Measurements from ENCODE around the gene FAM167B. TPM values are rescaled to one million over a fixed set of nuclear protein-coding genes. Genes with fewer than 3 reads are reported as not detected.

Gene FAM167B
- total and polyA plus RNA-seq, 2 donors (not counting 1 experiment from before 2014, with no cell fraction given) = 1.1 to 5.4 TPM

GRCh38 chr1:32219022-32219421 lies 28.0 kb upstream of the FAM167B start:
- H3K4me3 Mint-ChIP-seq = no peak overlapping the region
- ChIA-PET CTCF (interaction anchor here (1.0 to 2.0 kb wide), 2 partner anchors 24 to 103 kb away, joined by 3 to 5 read pairs; no protein-coding TSS in a partner anchor), POLR2A (interaction anchor here (1.4 kb wide), 1 partner anchor 18 kb away, joined by 3 read pairs; the partner anchor contains the start of gene CCDC28B)
- WGBS (ENCODE audit: insufficient coverage) = 100% methylated on average over 2 of the region's 7 CpGs
- no peak for TF ChIP-seq EZH2 (IDR thresholded peaks at IDR 0.05; ENCODE audit: borderline replicate concordance, insufficient read depth, low read depth, low read length, poor library complexity, severe bottlenecking)
- no peak for TF ChIP-seq CTCF (IDR thresholded peaks at IDR 0.05)
- Histone ChIP-seq H3K4me2 (replicated peaks; ENCODE audit: low read depth, low read length, poor library complexity, severe bottlenecking) (no peak overlapping the region), H2AFZ (ENCODE audit: insufficient read depth, low read depth, low read length, poor library complexity, severe bottlenecking) (no peak overlapping the region), H3K9me3 (ENCODE audit: control extremely low read depth in 1 of 3, control insufficient read depth in 2 of 3, insufficient read depth in 1 of 3, low read length in 2 of 3) (no peaks in the 10 kb centered on the region), H3K4me3 (ENCODE audit: control extremely low read depth in 1 of 5, extremely low read depth in 1 of 5, insufficient read depth in 1 of 5, low read depth in 2 of 5, low read length in 4 of 5) (no peak overlapping the region), H3K79me2 (ENCODE audit: control insufficient read depth, insufficient read depth, low read length) (peaks cover 53% of the 10 kb centered on the region), H4K20me1 (ENCODE audit: control insufficient read depth, insufficient read depth, low read length, poor library complexity, severe bottlenecking) (peaks cover 6% of the 10 kb centered on the region), H3K9ac (ENCODE audit: low read length) (no peak overlapping the region), H3K4me1 (ENCODE audit: control insufficient read depth in 2 of 2, insufficient read depth in 2 of 2, low read length in 2 of 2) (peaks cover 28 to 37% of the 10 kb centered on the region in 2 donors), H3K27me3 (replicated peaks in 1 of 4; ENCODE audit: control extremely low read depth in 1 of 4, control insufficient read depth in 3 of 4, insufficient read depth in 4 of 4, low read length in 3 of 4) (no peaks in the 10 kb centered on the region), H3K36me3 (replicated peaks in 1 of 2; ENCODE audit: control extremely low read depth in 1 of 2, control insufficient read depth in 1 of 2, extremely low read depth in 1 of 2, insufficient read depth in 2 of 2, low read length in 1 of 2) (peaks cover 3 to 36% of the 10 kb centered on the region in 2 experiments), H3K27ac (ENCODE audit: low read length in 2 of 2) (no peak overlapping the region)
- DNase-seq (no peak), ATAC-seq (ENCODE audit: low read depth) (no peak)
- H3K4me1 Mint-ChIP-seq = peaks cover 43% of the 10 kb centered on the region
- no peak overlapping the region for H3K27ac Mint-ChIP-seq
- H3K9me3 Mint-ChIP-seq (ENCODE audit: insufficient read depth) = no peaks in the 10 kb centered on the region
- intact Hi-C loops (cut with micrococcal nuclease) = no loop called here
- no peaks in the 10 kb centered on the region for H3K27me3 Mint-ChIP-seq

- Mint-ChIP-seq H3K4me3 (peak overlapping the region; percentile 97), H3K9me3 (ENCODE audit: insufficient read depth) (no peaks in the 10 kb centered on the region), H3K27me3 (no peaks in the 10 kb centered on the region), H3K27ac (peak overlapping the region; percentile 98), H3K4me1 (peaks cover 43% of the 10 kb centered on the region)
- Histone ChIP-seq H3K9me3 (ENCODE audit: control extremely low read depth in 1 of 3, control insufficient read depth in 2 of 3, insufficient read depth in 1 of 3, low read length in 2 of 3) (no peaks in the 10 kb centered on the region), H3K4me3 (ENCODE audit: control extremely low read depth in 1 of 5, extremely low read depth in 1 of 5, insufficient read depth in 1 of 5, low read depth in 2 of 5, low read length in 4 of 5) (peak overlapping the region; percentile 61 to 99 (median 93)), H3K36me3 (replicated peaks in 1 of 2; ENCODE audit: control extremely low read depth in 1 of 2, control insufficient read depth in 1 of 2, extremely low read depth in 1 of 2, insufficient read depth in 2 of 2, low read length in 1 of 2) (peaks cover 3 to 34% of the 10 kb centered on the region in 2 experiments), H3K79me2 (ENCODE audit: control insufficient read depth, insufficient read depth, low read length) (peaks cover 53% of the 10 kb centered on the region), H3K27me3 (replicated peaks in 1 of 4; ENCODE audit: control extremely low read depth in 1 of 4, control insufficient read depth in 3 of 4, insufficient read depth in 4 of 4, low read length in 3 of 4) (no peaks in the 10 kb centered on the region), H3K4me1 (ENCODE audit: control insufficient read depth in 2 of 2, insufficient read depth in 2 of 2, low read length in 2 of 2) (peaks cover 28 to 30% of the 10 kb centered on the region in 2 donors), H4K20me1 (ENCODE audit: control insufficient read depth, insufficient read depth, low read length, poor library complexity, severe bottlenecking) (peaks cover 8% of the 10 kb centered on the region), H3K4me2 (replicated peaks; ENCODE audit: low read depth, low read length, poor library complexity, severe bottlenecking) (peak overlapping the region; percentile 87), H3K9ac (ENCODE audit: low read length) (peak overlapping the region; percentile 97), H2AFZ (ENCODE audit: insufficient read depth, low read depth, low read length, poor library complexity, severe bottlenecking) (no peak overlapping the region), H3K27ac (ENCODE audit: low read length in 2 of 2) (peak overlapping the region; percentile 72 to 94)
- ATAC-seq (ENCODE audit: low read depth) = peak; percentile 39
- CTCF ChIA-PET = interaction anchor here (0.7 to 3.6 kb wide), 7 partner anchors 9 to 181 kb away, joined by 3 to 15 read pairs (median 3); partner anchors contain the start of gene TXLNA
- intact Hi-C loops (cut with micrococcal nuclease) = no loop called here
- WGBS (ENCODE audit: insufficient coverage) = 100% methylated on average over 1 of the region's 4 CpGs
- peak; percentile 55 for DNase-seq
- TF ChIP-seq CTCF (IDR thresholded peaks at IDR 0.05) = no peak
- TF ChIP-seq EZH2 (IDR thresholded peaks at IDR 0.05; ENCODE audit: borderline replicate concordance, insufficient read depth, low read depth, low read length, poor library complexity, severe bottlenecking) = no peak
- POLR2A ChIA-PET = interaction anchor here (0.9 to 1.3 kb wide), 3 partner anchors 21 to 115 kb away, joined by 3 to 4 read pairs (median 4); partner anchors contain the start of genes CCDC28B and MARCKSL1
Observed at GRCh38 chr1:32220746-32221580, 26.1 kb upstream of the FAM167B start.

Data from B cell (primary cell).